RWPE1 (cell line): ENCODE data around the gene NKG7.
A peak's percentile ranks its signal among the peaks of the same experiment; 100 is the strongest.

Experiments
- CTCF ChIA-PET: fragments of 350-600 bp; sonication (Branson Sonifier 250); formaldehyde crosslinking; extraction: SDS; loops from one replicate; lab custom pipeline; 2021; lab: Yijun Ruan, JAX
- POLR2A ChIA-PET: fragments of 400-600 bp; formaldehyde crosslinking; extraction: SDS; loops from one replicate; lab custom pipeline; 2020; ENCODE audit warnings: antibody characterized with exemption; ENCODE audit not compliant: low non-redundant PET; lab: Yijun Ruan, JAX
- DNase-seq: peaks from one replicate; pipeline ENCODE4 v3.0.0; 2012; ENCODE audit warnings: low spot score
- H3K27ac ChIP-seq: fragments of 450-650 bp; 2 replicates; pipeline ENCODE4 v1.5.1; 2017
- CTCF ChIP-seq: fragments of 450-650 bp; conservative IDR thresholded peaks from 2 replicates; pipeline ENCODE4 v1.5.1; 2017; ENCODE audit warnings: low read depth, mild to moderate bottlenecking

NKG7 gene

GRCh38 chr19:51356159-51356801 lies 16.2 kb downstream of the NKG7 start:
- ChIA-PET POLR2A (no interaction called here), CTCF (interaction anchor here (0.6 to 0.7 kb wide), 3 partner anchors 54 to 1638 kb away, joined by 3 to 5 read pairs (median 3); no protein-coding TSS in a partner anchor)
- DNase-seq = no peak
- TF ChIP-seq CTCF = no peak
- H3K27ac ChIP-seq = no peak overlapping the region

GRCh38 chr19:51354742-51355148 lies 17.7 kb downstream of the NKG7 start:
- no peak for DNase-seq
- TF ChIP-seq CTCF = no peak
- ChIA-PET POLR2A (no interaction called here), CTCF (no interaction called here)
- no peak overlapping the region for H3K27ac ChIP-seq

GRCh38 chr19:51354103-51354741 lies 18.2 kb downstream of the NKG7 start:
- DNase-seq = no peak
- TF ChIP-seq CTCF = no peak
- POLR2A ChIA-PET = no interaction called here
- CTCF ChIA-PET = no interaction called here
- H3K27ac ChIP-seq = no peak overlapping the region

GRCh38 chr19:51352783-51353360 lies 19.6 kb downstream of the NKG7 start:
- POLR2A ChIA-PET = no interaction called here
- no peak for DNase-seq
- no peak for TF ChIP-seq CTCF
- peak overlapping the region; percentile 81 for H3K27ac ChIP-seq
- CTCF ChIA-PET = no interaction called here

GRCh38 chr19:51351266-51351990 lies 21.0 kb downstream of the NKG7 start:
- ChIA-PET CTCF (interaction anchor here (0.8 kb wide), 1 partner anchor 70 kb away, joined by 3 read pairs; no protein-coding TSS in a partner anchor), POLR2A (no interaction called here)
- peak overlapping the region; percentile 81 for H3K27ac ChIP-seq
- no peak for DNase-seq
- no peak for TF ChIP-seq CTCF

- CTCF ChIA-PET = no interaction called here
- H3K27ac ChIP-seq = no peak overlapping the region
- POLR2A ChIA-PET = no interaction called here
- TF ChIP-seq CTCF = no peak
- DNase-seq = no peak
Measured at GRCh38 chr19:51347209-51347928, 25.1 kb downstream of the NKG7 start.
